Gastrocnemius medialis (tissue), 4 donors: Measurements from ENCODE around the gene PAQR7. TPM values are rescaled to one million over a fixed set of nuclear protein-coding genes. Genes with fewer than 3 reads are reported as not detected.

Experiments
- ATAC-seq, 2 donors: fragments of 150-250 bp; one replicate each; pipeline ENCODE4 v1.9.1; 2016
- DNase-seq, 2 donors: peaks; one replicate each; pipeline ENCODE4 v3.0.0-alpha.2; 2019
- H3K27ac ChIP-seq, 4 donors: fragments of 200-600 bp; sonication (generic); 1 replicate in 1 of 4; 2 replicates in 3 of 4; pipeline ENCODE4 v1.5.1; 2016 to 2018; ENCODE audit warnings: mild to moderate bottlenecking in 2 of 4, moderate library complexity in 1 of 4
- H3K27me3 ChIP-seq, 3 donors: fragments of 200-600 bp; sonication (generic) in 2 of 3; 1 replicate in 1 of 3; 2 replicates in 2 of 3; pipeline versions ENCODE4 v1.5.1 to v1.6.0; 2016 to 2019; ENCODE audit warnings: mild to moderate bottlenecking in 1 of 3, moderate library complexity in 1 of 3
- H3K36me3 ChIP-seq, 2 donors: fragments of 200-600 bp; sonication (generic) in 1 of 2; one replicate each; pipeline ENCODE4 v1.5.1; 2017 to 2018
- H3K4me1 ChIP-seq, 2 donors: fragments of 200-600 bp; sonication (generic) in 1 of 2; one replicate each; pipeline ENCODE4 v1.5.1; 2016 to 2017; ENCODE audit warnings: mild to moderate bottlenecking in 2 of 2
- H3K4me3 ChIP-seq, 4 donors: fragments of 200-600 bp; sonication (generic) in 3 of 4; 1 replicate in 1 of 4; 2 replicates in 3 of 4; pipeline ENCODE4 v1.5.1; 2016 to 2019; ENCODE audit warnings: mild to moderate bottlenecking in 2 of 4
- H3K9me3 ChIP-seq, 3 donors: fragments of 200-600 bp; sonication (generic) in 2 of 3; 1 replicate in 1 of 3; 2 replicates in 2 of 3; pipeline ENCODE4 v1.5.1; 2016 to 2019
- CTCF ChIP-seq, 5 experiments: fragments of 450-650 bp in 3 of 5; fragments of 200-600 bp in 2 of 5; sonication (generic) in 2 of 5; IDR thresholded peaks in 4 of 5; conservative IDR thresholded peaks in 1 of 5; 1 replicate in 4 of 5; 2 replicates in 1 of 5; pipeline ENCODE4 v1.5.1; 2016 to 2019; ENCODE audit warnings: antibody characterized with exemption in 5 of 5, mild to moderate bottlenecking in 3 of 5, moderate library complexity in 3 of 5
- POLR2A ChIP-seq, 2 donors: fragments of 450-650 bp; IDR thresholded peaks; one replicate each; pipeline ENCODE4 v1.6.1; 2017; ENCODE audit warnings: antibody characterized with exemption in 2 of 2, mild to moderate bottlenecking in 2 of 2, moderate library complexity in 2 of 2
- in situ Hi-C, 4 donors: fragments of 200-750 bp; cut with MboI; loops; one replicate each; pipeline versions ENCODE4 v1.15.0 to v1.8.0; 2017; ENCODE audit warnings: low sequenced_read_pairs in 4 of 4
- intact Hi-C: fragments of 100-400 bp; cut with DNase I; formaldehyde crosslinking; loops from one replicate; pipeline ENCODE4 v1.15.1; 2023; ENCODE audit warnings: low total_unique reads
- total RNA-seq, 4 donors: library from RNA; depleted of rRNA; stranded (reverse); fragments of >200 nt; gene quantifications; one replicate each; pipeline versions ENCODE4 v1.1.0 to v1.2.3, GENCODE V29; 2016

Gene PAQR7
- total RNA-seq, 4 donors from 2014 or later, result 1.4 to 3.7 (median 2.1) TPM

- no peak overlapping the region for H3K27ac ChIP-seq
- no peaks in the 10 kb centered on the region for H3K36me3 ChIP-seq
- ATAC-seq (no peak), DNase-seq (no peak)
- H3K27me3 ChIP-seq, result no peaks in the 10 kb centered on the region
- intact Hi-C loops, result no loop called here
- no peak for TF ChIP-seq CTCF (IDR thresholded peaks at IDR 0.05 in 4 of 5, conservative IDR thresholded peaks at IDR 0.05 in 1 of 5)
- peaks cover 9 to 12% of the 10 kb centered on the region in 2 donors for H3K4me1 ChIP-seq
- no peak overlapping the region for H3K4me3 ChIP-seq
- in situ Hi-C loops, result loop anchor here in 3 of 4 donors (10.0 to 25.0 kb wide), 3 partner anchors 102 to 269 kb away; partner anchors contain the start of genes C1orf232 (in 1 of the 3), FAM110D (in 1 of the 3), PAFAH2 (in 1 of the 3) and ZNF593 (in 1 of the 3)
- H3K9me3 ChIP-seq, result no peaks in the 10 kb centered on the region
Observed at GRCh38 chr1:25893116-25893515, 17.6 kb upstream of the PAQR7 start.

- no peak overlapping the region for H3K27ac ChIP-seq
- no peak for ATAC-seq
- TF ChIP-seq POLR2A (IDR thresholded peaks at IDR 0.05), result no peak
- intact Hi-C loops (no loop called here), in situ Hi-C loops (loop anchor here in 3 of 4 donors (10.0 to 25.0 kb wide), 3 partner anchors 103 to 271 kb away; partner anchors contain the start of genes C1orf232 (in 1 of the 3), FAM110D (in 1 of the 3), PAFAH2 (in 1 of the 3) and ZNF593 (in 1 of the 3))
- no peaks in the 10 kb centered on the region for H3K9me3 ChIP-seq
- DNase-seq, result no peak
- peaks cover 9 to 12% of the 10 kb centered on the region in 2 donors for H3K4me1 ChIP-seq
- no peaks in the 10 kb centered on the region for H3K36me3 ChIP-seq
- H3K4me3 ChIP-seq, result no peak overlapping the region
- H3K27me3 ChIP-seq, result no peaks in the 10 kb centered on the region
Observed at GRCh38 chr1:25891606-25892005, 16.1 kb upstream of the PAQR7 start.

GRCh38 chr1:25890239-25891034 lies 14.9 kb upstream of the PAQR7 start:
- no peak for ATAC-seq
- TF ChIP-seq POLR2A (IDR thresholded peaks at IDR 0.05) (no peak), CTCF (IDR thresholded peaks at IDR 0.05 in 4 of 5, conservative IDR thresholded peaks at IDR 0.05 in 1 of 5) (no peak)
- Histone ChIP-seq H3K4me3 (no peak overlapping the region), H3K27me3 (no peaks in the 10 kb centered on the region), H3K27ac (no peak overlapping the region), H3K4me1 (peaks cover 0 to under 1% of the 10 kb centered on the region in 2 donors), H3K9me3 (no peaks in the 10 kb centered on the region), H3K36me3 (no peaks in the 10 kb centered on the region)
- in situ Hi-C loops (loop anchor here in 3 of 4 donors (10.0 to 25.0 kb wide), 3 partner anchors 104 to 272 kb away; partner anchors contain the start of genes C1orf232 (in 1 of the 3), FAM110D (in 1 of the 3), PAFAH2 (in 1 of the 3) and ZNF593 (in 1 of the 3)), intact Hi-C loops (no loop called here)
- no peak for DNase-seq

GRCh38 chr1:25889470-25889869 lies 14.0 kb upstream of the PAQR7 start:
- intact Hi-C loops (no loop called here), in situ Hi-C loops (loop anchor here in 2 of 4 donors (25.0 kb wide), 2 partner anchors 248 to 273 kb away; partner anchors contain the start of genes C1orf232 (in 1 of the 2), FAM110D (in 1 of the 2), ZNF593 (in 1 of the 2) and ZNF593OS (in 1 of the 2))
- DNase-seq (no peak), ATAC-seq (no peak)
- no peaks in the 10 kb centered on the region for H3K4me1 ChIP-seq
- H3K4me3 ChIP-seq, result no peak overlapping the region
- no peaks in the 10 kb centered on the region for H3K27me3 ChIP-seq
- no peak overlapping the region for H3K27ac ChIP-seq
- no peaks in the 10 kb centered on the region for H3K9me3 ChIP-seq
- TF ChIP-seq POLR2A (IDR thresholded peaks at IDR 0.05), result no peak
- no peaks in the 10 kb centered on the region for H3K36me3 ChIP-seq

- no peak for TF ChIP-seq POLR2A (IDR thresholded peaks at IDR 0.05)
- TF ChIP-seq CTCF (IDR thresholded peaks at IDR 0.05 in 4 of 5, conservative IDR thresholded peaks at IDR 0.05 in 1 of 5), result no peak
- in situ Hi-C loops (loop anchor here in 2 of 4 donors (25.0 kb wide), 2 partner anchors 249 to 274 kb away; partner anchors contain the start of genes C1orf232 (in 1 of the 2), FAM110D (in 1 of the 2), ZNF593 (in 1 of the 2) and ZNF593OS (in 1 of the 2)), intact Hi-C loops (no loop called here)
- no peaks in the 10 kb centered on the region for H3K27me3 ChIP-seq
- no peaks in the 10 kb centered on the region for H3K9me3 ChIP-seq
- no peaks in the 10 kb centered on the region for H3K36me3 ChIP-seq
- ATAC-seq (no peak), DNase-seq (no peak)
- no peak overlapping the region for H3K27ac ChIP-seq
- no peaks in the 10 kb centered on the region for H3K4me1 ChIP-seq
- no peak overlapping the region for H3K4me3 ChIP-seq
Observed at GRCh38 chr1:25888426-25888987, 13.0 kb upstream of the PAQR7 start.
